Ovary (tissue), 10 donors: ENCODE measurements around the gene TAOK1. TPM values are rescaled to one million over a fixed set of nuclear protein-coding genes. Genes with fewer than 3 reads are reported as not detected.

Experiments used
- DNase-seq, 5 donors: peaks; one replicate each; pipeline ENCODE4 v3.0.0-alpha.2; 2019 to 2020
- H3K27ac ChIP-seq, 2 donors: fragments of 200-600 bp; one replicate each; pipeline versions ENCODE4 v1.5.1 to v1.8.0; 2019 to 2022
- H3K27me3 ChIP-seq: fragments of 200-600 bp; one replicate; pipeline ENCODE4 v1.8.0; 2022
- H3K36me3 ChIP-seq: fragments of 200-600 bp; sonication (generic); one replicate; pipeline ENCODE4 v1.5.1; 2019
- H3K4me1 ChIP-seq: one replicate; pipeline ENCODE4 v1.8.1; 2013; ENCODE audit warnings: mild to moderate bottlenecking, moderate library complexity; ENCODE audit not compliant: insufficient read depth
- H3K4me3 ChIP-seq: fragments of 200-600 bp; sonication (generic); one replicate; pipeline ENCODE4 v1.5.1; 2017
- H3K9me3 ChIP-seq, 2 donors: fragments of 200-600 bp in 1 of 2; sonication (generic) in 1 of 2; one replicate each; pipeline versions ENCODE4 v1.5.1 to v1.8.1; 2013 to 2019; ENCODE audit warnings: mild to moderate bottlenecking in 1 of 2, moderate library complexity in 1 of 2
- EP300 ChIP-seq: sonication (generic); formaldehyde crosslinking; IDR thresholded peaks from one replicate; pipeline ENCODE4 v1.6.1; 2017; ENCODE audit warnings: antibody characterized with exemption
- POLR2A ChIP-seq: fragments of 450-650 bp; IDR thresholded peaks from one replicate; pipeline ENCODE4 v1.6.1; 2017; ENCODE audit warnings: antibody characterized with exemption, mild to moderate bottlenecking, moderate library complexity
- WGBS, 3 donors: extraction: QIAGEN DNeasy Blood & Tissue Kit in 1 of 3; methylation state at CpG; one replicate each; pipeline versions ENCODE4 v1.1.5 to v1.1.7; 2013 to 2017; 5-methylcytosine and 5-hydroxymethylcytosine counted together
- intact Hi-C, 4 donors: fragments of 100-400 bp; cut with DNase I; formaldehyde crosslinking; loops; one replicate each; pipeline versions ENCODE4 v1.11.0 to v1.15.1; 2022 to 2023
- long read RNA-seq, 3 donors: library from polyadenylated mRNA in 2 of 3; unstranded in 2 of 3; transcript quantifications; one replicate each; pipeline ENCODE4 v2.0.0 and lab custom pipeline, GENCODE V29; 2021 to 2026
- polyA plus RNA-seq, 2 donors: library from polyadenylated mRNA; stranded (reverse); fragments of 200-250 nt in 1 of 2; fragments of 350-450 nt in 1 of 2; fragmentation: Illumina TruSeq in 1 of 2; extraction: RNeasy Lipid Tissue Mini Kit (QIAGEN cat#74804) in 1 of 2; gene quantifications; one replicate each; pipeline ENCODE4 v1.2.3, GENCODE V29; 2013 to 2014
- total RNA-seq, 7 donors: library from RNA; depleted of rRNA in 2 of 7; stranded (reverse); fragments of >200 nt in 2 of 7; fragmentation: NEBNext Ultra II Directional in 3 of 7; extraction: Animal tissue kit (Norgen Biotek cat#: 25700) in 3 of 7; gene quantifications; one replicate each; pipeline versions ENCODE4 v1.1.0 to v1.2.4, GENCODE V29; 2016 to 2023
- TF ChIP-seq, protein P1 (sequence below), 3 donors: fragments of 450-650 bp in 2 of 3; fragments of 200-600 bp in 1 of 3; IDR thresholded peaks; one replicate each; pipeline versions ENCODE4 v1.5.1 to v1.8.0; 2016 to 2022; ENCODE audit warnings: antibody characterized with exemption in 3 of 3, mild to moderate bottlenecking in 1 of 3
- donor health status: DM: no; HTN: no; CAD: no; lungs with moderate emphysema.
- donor health status: DM: no; HTN: no; CAD: no.
- donor health status: Bipolar disorder and iron deficiency.
- donor health status: DM: yes; HTN: yes; CAD: no.
- donor health status: DM: no; HTN: no; CAD: no.
- donor health status: DM: yes; HTN: yes; CAD: no.

The TAOK1 gene
- total RNA-seq (10 to 100 TPM; 38.4 to 66.5 (median 56.7) TPM), polyA plus RNA-seq (10 to 100 TPM in 1 of 2 donors, 1 to 10 TPM in 1; 8.7 to 19.4 TPM)
- long read RNA-seq, donor 1, partial matches to known transcripts = 17 of 28 reads
- long read RNA-seq, donor 1, other reads (novel, unspliced or antisense) = 11 of 28 reads
- long read RNA-seq, donor 2, partial matches to known transcripts = 5 of 5 reads
- long read RNA-seq, donor 2, other reads (novel, unspliced or antisense) = 0 of 5 reads
- long read RNA-seq, donor 3, partial matches to known transcripts = 0 of 9 reads
- long read RNA-seq, donor 3, other reads (novel, unspliced or antisense) = 9 of 9 reads

DNA sequence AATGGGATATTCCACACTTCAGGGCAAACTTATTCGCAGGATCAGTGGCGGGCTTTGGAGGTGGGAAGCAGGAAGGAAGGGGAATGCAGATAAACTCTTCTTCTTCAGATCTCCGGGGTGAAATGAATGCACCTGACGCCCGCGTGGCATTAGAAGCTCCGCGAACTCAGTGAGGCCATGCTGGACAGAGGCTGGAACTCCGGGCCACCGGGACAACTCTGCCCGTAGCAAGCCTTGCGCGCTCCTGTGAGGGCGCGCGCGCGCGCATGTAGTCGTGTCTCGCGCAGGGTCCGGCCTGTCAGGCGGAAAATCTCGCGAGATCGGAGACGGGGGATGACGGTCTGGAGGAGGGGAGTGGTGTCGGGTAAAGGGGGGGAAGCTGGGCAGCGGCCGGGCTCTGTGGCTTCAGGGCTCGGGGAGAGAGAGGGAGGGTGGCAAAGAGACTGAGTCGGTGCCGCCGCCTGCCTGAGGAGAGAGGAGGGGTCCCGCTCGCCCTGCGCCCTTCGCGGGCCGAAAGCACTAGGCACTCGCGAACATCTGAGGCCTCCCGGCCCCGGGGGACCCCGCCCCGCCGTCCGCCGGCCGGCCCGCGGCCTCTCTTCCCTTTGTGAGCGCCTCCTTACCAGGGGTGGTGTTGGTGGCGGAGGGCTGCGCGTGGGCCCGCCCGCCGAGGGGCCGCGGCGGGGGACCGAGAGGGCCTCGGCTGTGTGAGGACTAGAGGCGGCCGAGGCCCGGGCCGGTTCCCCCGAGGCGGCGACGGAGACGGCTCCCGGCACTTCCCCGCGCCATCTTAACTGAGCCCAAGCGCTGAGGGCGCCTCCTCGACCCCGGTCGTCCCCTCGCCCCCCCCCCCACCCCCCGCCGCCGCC is at the start of gene TAOK1:
Gene TAOK1, plus strand, starts transcription at position 382 of the 869 bp plus-strand sequence. CDS start 61,186 bp downstream, outside the sequence.
- Histone ChIP-seq H3K9me3 (no peaks in the 10 kb centered on the region), H3K27me3 (no peaks in the 10 kb centered on the region), H3K4me3 (peak within 1 kb of the TSS; percentile 85), H3K36me3 (no peaks in the 10 kb centered on the region), H3K27ac (peak within 1 kb of the TSS; percentile 96 to 97), H3K4me1 (no peaks in the 10 kb centered on the region)
- WGBS, 3 donors = 0 to 2% (median 2%) methylated on average over 46 to 87 of the region's 87 CpGs
- TF ChIP-seq POLR2A = peak; percentile 89
- TF ChIP-seq, protein P1, sequence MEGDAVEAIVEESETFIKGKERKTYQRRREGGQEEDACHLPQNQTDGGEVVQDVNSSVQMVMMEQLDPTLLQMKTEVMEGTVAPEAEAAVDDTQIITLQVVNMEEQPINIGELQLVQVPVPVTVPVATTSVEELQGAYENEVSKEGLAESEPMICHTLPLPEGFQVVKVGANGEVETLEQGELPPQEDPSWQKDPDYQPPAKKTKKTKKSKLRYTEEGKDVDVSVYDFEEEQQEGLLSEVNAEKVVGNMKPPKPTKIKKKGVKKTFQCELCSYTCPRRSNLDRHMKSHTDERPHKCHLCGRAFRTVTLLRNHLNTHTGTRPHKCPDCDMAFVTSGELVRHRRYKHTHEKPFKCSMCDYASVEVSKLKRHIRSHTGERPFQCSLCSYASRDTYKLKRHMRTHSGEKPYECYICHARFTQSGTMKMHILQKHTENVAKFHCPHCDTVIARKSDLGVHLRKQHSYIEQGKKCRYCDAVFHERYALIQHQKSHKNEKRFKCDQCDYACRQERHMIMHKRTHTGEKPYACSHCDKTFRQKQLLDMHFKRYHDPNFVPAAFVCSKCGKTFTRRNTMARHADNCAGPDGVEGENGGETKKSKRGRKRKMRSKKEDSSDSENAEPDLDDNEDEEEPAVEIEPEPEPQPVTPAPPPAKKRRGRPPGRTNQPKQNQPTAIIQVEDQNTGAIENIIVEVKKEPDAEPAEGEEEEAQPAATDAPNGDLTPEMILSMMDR (IDR thresholded peaks at IDR 0.05) = no peak
- intact Hi-C loops = no loop called here
- DNase-seq = peak; percentile 99 to 100 (median 99)

DNA sequence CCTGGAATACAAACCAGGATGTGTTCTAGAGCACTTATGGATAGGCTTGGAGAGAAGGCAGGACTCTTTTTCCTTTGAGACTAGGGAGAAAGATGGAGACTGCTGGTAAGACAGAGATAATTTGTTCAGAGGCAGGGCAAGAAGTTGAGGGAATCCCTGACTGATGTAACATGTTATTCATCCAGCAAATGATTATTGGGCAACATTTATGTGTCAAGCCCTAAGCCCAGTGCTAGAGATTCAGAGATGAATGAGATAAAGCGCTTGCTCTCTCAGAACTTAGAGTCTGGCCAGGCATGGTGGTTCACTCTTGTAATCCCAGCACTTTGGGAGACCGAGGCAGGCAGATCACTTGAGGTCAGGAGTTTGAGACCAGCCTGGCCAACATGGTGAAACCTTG is 48.4 kb upstream of the TAOK1 start:
- Histone ChIP-seq H3K27ac (no peak overlapping the region), H3K9me3 (no peaks in the 10 kb centered on the region), H3K27me3 (no peaks in the 10 kb centered on the region), H3K4me3 (no peak overlapping the region), H3K4me1 (no peaks in the 10 kb centered on the region), H3K36me3 (no peaks in the 10 kb centered on the region)
- WGBS, 3 donors = 86 to 100% (median 93%) methylated on average over 2 of the region's 2 CpGs
- no peak for DNase-seq
- intact Hi-C loops = no loop called here
- TF ChIP-seq, protein P1 (IDR thresholded peaks at IDR 0.05) = no peak
- no peak for TF ChIP-seq EP300
- TF ChIP-seq POLR2A = no peak

DNA sequence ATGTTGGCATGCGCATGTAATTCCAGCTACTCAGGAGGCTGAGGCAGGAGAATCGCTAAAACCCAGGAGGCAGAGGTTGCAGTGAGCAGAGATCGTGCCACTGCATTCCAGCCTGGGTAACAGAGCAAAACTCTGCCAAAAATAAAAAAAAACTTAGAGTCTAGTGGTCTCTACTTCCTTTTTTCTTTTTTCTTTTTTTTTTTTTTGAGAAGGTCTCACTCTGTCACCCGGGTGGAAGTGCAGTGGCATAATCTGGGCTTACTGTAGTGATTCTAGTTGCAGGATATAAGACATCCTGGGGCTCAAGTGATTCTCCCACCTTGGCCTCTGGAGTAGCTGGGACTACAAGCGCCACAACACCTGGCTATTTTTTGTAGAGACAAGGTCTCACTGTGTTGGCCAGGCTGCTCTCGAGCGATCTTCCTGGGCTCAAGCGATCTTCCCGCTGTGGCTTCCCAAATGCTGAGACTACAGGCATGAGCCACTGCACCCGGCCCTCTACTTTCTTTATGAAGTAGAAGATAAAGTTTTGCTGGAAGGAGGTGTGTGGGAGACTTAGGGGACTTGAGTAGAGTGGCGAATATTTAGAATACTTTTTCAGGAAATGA is 47.9 kb upstream of the TAOK1 start:
- TF ChIP-seq EP300 (no peak), POLR2A (no peak)
- TF ChIP-seq, protein P1 (IDR thresholded peaks at IDR 0.05) = no peak
- no peak for DNase-seq
- Histone ChIP-seq H3K9me3 (no peaks in the 10 kb centered on the region), H3K27me3 (no peaks in the 10 kb centered on the region), H3K27ac (no peak overlapping the region), H3K36me3 (no peaks in the 10 kb centered on the region), H3K4me3 (no peak overlapping the region), H3K4me1 (no peaks in the 10 kb centered on the region)
- WGBS, 3 donors = 81 to 83% (median 81%) methylated on average over 11 of the region's 11 CpGs
- intact Hi-C loops = no loop called here

DNA sequence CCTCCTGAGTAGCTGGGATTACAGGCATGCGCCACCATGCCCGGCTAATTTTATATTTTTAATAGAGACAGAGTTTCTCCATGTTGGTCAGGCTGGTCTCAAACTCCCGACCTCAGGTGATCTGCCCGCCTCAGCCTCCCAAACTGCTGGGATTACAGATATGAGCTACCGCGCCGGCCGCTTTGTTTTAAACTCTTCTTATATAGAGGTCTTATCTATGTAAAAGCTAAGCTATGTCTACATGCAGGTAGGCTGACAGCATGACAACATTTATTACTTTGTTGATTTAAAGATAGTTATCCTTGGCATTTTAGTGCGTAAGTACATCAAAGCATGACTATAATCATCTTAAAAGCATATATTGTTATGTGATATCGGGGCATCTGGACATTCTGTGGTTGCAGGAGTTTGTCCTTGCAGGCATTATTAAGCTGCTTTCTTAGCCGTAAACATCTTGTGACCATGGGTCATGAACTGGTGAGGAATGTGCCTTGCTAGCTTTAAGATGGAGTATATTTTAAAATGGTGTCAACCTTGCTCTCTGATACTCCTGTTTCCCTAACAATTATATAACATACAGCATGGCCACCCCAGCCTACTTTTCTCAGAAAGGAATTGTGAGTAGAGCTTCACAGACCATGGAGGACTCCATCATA is 45.8 kb upstream of the TAOK1 start:
- Histone ChIP-seq H3K4me3 (no peak overlapping the region), H3K4me1 (no peaks in the 10 kb centered on the region), H3K9me3 (no peaks in the 10 kb centered on the region), H3K27ac (no peak overlapping the region), H3K27me3 (no peaks in the 10 kb centered on the region), H3K36me3 (no peaks in the 10 kb centered on the region)
- intact Hi-C loops = no loop called here
- TF ChIP-seq, protein P1 (IDR thresholded peaks at IDR 0.05) = no peak
- TF ChIP-seq POLR2A = no peak
- TF ChIP-seq EP300 = no peak
- 81 to 86% (median 85%) methylated on average over 11 of the region's 11 CpGs for WGBS, 3 donors
- no peak for DNase-seq
